Measurements from ENCODE around the gene DEK.

GRCh38 chr6:18213439-18213838 is 50.9 kb downstream of the DEK start:
- TF ChIP-seq, protein P1, sequence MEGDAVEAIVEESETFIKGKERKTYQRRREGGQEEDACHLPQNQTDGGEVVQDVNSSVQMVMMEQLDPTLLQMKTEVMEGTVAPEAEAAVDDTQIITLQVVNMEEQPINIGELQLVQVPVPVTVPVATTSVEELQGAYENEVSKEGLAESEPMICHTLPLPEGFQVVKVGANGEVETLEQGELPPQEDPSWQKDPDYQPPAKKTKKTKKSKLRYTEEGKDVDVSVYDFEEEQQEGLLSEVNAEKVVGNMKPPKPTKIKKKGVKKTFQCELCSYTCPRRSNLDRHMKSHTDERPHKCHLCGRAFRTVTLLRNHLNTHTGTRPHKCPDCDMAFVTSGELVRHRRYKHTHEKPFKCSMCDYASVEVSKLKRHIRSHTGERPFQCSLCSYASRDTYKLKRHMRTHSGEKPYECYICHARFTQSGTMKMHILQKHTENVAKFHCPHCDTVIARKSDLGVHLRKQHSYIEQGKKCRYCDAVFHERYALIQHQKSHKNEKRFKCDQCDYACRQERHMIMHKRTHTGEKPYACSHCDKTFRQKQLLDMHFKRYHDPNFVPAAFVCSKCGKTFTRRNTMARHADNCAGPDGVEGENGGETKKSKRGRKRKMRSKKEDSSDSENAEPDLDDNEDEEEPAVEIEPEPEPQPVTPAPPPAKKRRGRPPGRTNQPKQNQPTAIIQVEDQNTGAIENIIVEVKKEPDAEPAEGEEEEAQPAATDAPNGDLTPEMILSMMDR (IDR thresholded peaks at IDR 0.05), result no peak
- TF ChIP-seq ZFX (IDR thresholded peaks at IDR 0.05; ENCODE audit: borderline replicate concordance), result no peak
